HG03097 (cell line): ENCODE measurements around the gene RIT2.

ENCODE experiments used
- ATAC-seq: cut with Tn5 transposase; IDR thresholded peaks from one replicate; pipeline ENCODE4 v1.9.1; 2021; ENCODE audit not compliant: unreplicated experiment, low FRiP score

RIT2 gene

GRCh38 chr18:42937436-42937835, 178.0 kb downstream of the RIT2 start:
- no peak for ATAC-seq

GRCh38 chr18:42936289-42936688, 179.2 kb downstream of the RIT2 start:
- no peak for ATAC-seq

- no peak for ATAC-seq
These were observed 184.0 kb downstream of the RIT2 start for GRCh38 chr18:42931491-42931890.

- ATAC-seq = no peak
These were observed 185.6 kb downstream of the RIT2 start for GRCh38 chr18:42929857-42930256.

GRCh38 chr18:42929181-42929580, 186.3 kb downstream of the RIT2 start:
- ATAC-seq = no peak

- no peak for ATAC-seq
These were observed 190.4 kb downstream of the RIT2 start for GRCh38 chr18:42925036-42925435.

- ATAC-seq = no peak
These were observed 193.1 kb downstream of the RIT2 start for GRCh38 chr18:42922363-42922762.

GRCh38 chr18:42921226-42921737, 194.2 kb downstream of the RIT2 start:
- ATAC-seq = no peak

GRCh38 chr18:42920621-42921020, 194.9 kb downstream of the RIT2 start:
- no peak for ATAC-seq

GRCh38 chr18:42915299-42915698, 200.2 kb downstream of the RIT2 start:
- no peak for ATAC-seq

- ATAC-seq = no peak
These were observed 201.0 kb downstream of the RIT2 start for GRCh38 chr18:42914476-42914875.

- no peak for ATAC-seq
These were observed 206.4 kb downstream of the RIT2 start for GRCh38 chr18:42909095-42909494.

- no peak for ATAC-seq
These were observed 208.7 kb downstream of the RIT2 start for GRCh38 chr18:42906761-42907160.

GRCh38 chr18:42901161-42901560, 214.3 kb downstream of the RIT2 start:
- ATAC-seq = no peak

GRCh38 chr18:42893977-42894376, 221.5 kb downstream of the RIT2 start:
- ATAC-seq = no peak

GRCh38 chr18:42892181-42892580, 223.3 kb downstream of the RIT2 start:
- no peak for ATAC-seq

- ATAC-seq = no peak
These were observed 223.8 kb downstream of the RIT2 start for GRCh38 chr18:42891705-42892104.

- ATAC-seq = no peak
These were observed 232.3 kb downstream of the RIT2 start for GRCh38 chr18:42883169-42883568.

GRCh38 chr18:42882122-42882521, 233.4 kb downstream of the RIT2 start:
- no peak for ATAC-seq

- ATAC-seq = no peak
These were observed 242.6 kb downstream of the RIT2 start for GRCh38 chr18:42872838-42873237.

GRCh38 chr18:42864876-42865275, 250.6 kb downstream of the RIT2 start:
- no peak for ATAC-seq

GRCh38 chr18:42861271-42861670, 254.2 kb downstream of the RIT2 start:
- ATAC-seq = no peak

- no peak for ATAC-seq
These were observed 254.9 kb downstream of the RIT2 start for GRCh38 chr18:42860548-42860947.
